Activated T-helper 17 cell treated with anti-CD3 and anti-CD28 coated beads, Interleukin-2, amount 50 U/mL, for 72 hours (primary cell): ENCODE results near the gene RBM4. TPM values are rescaled to one million over a fixed set of nuclear protein-coding genes. Genes with fewer than 3 reads are reported as not detected.

Experiments
- ATAC-seq: fragments of 150-1000 bp; cut with Tn5 transposase; replicated peaks from 2 replicates; pipeline ENCODE4 v1.10.0; 2021; ENCODE audit warnings: mild to moderate bottlenecking, moderate library complexity
- H3K27ac Mint-ChIP-seq: one replicate; pipeline ENCODE4 v1.8.0; 2022; ENCODE audit warnings: mixed read lengths
- H3K27me3 Mint-ChIP-seq: one replicate; pipeline ENCODE4 v1.8.0; 2022; ENCODE audit warnings: mixed read lengths
- H3K36me3 Mint-ChIP-seq: one replicate; pipeline ENCODE4 v1.8.0; 2022; ENCODE audit warnings: low read depth, mild to moderate bottlenecking, mixed read lengths
- H3K4me1 Mint-ChIP-seq: one replicate; pipeline ENCODE4 v1.8.0; 2022; ENCODE audit warnings: mixed read lengths
- H3K4me3 Mint-ChIP-seq: one replicate; pipeline ENCODE4 v1.8.0; 2022; ENCODE audit warnings: mild to moderate bottlenecking, mixed read lengths
- H3K9me3 Mint-ChIP-seq: one replicate; pipeline ENCODE4 v1.8.0; 2022; ENCODE audit warnings: mixed read lengths
- total RNA-seq, 2 donors: library from RNA; stranded (reverse); gene quantifications; one replicate each; pipeline ENCODE4 v1.2.3, GENCODE V29; 2022

Gene RBM4
- total RNA-seq, 2 donors from 2014 or later = 92.4 to 94.0 TPM

GRCh38 chr11:66686100-66686785 is 47.7 kb downstream of the RBM4 start:
- Mint-ChIP-seq H3K4me1 (no peaks in the 10 kb centered on the region), H3K27me3 (no peaks in the 10 kb centered on the region), H3K27ac (no peak overlapping the region), H3K36me3 (no peaks in the 10 kb centered on the region), H3K4me3 (no peak overlapping the region), H3K9me3 (no peaks in the 10 kb centered on the region)
- no peak for ATAC-seq

DNA sequence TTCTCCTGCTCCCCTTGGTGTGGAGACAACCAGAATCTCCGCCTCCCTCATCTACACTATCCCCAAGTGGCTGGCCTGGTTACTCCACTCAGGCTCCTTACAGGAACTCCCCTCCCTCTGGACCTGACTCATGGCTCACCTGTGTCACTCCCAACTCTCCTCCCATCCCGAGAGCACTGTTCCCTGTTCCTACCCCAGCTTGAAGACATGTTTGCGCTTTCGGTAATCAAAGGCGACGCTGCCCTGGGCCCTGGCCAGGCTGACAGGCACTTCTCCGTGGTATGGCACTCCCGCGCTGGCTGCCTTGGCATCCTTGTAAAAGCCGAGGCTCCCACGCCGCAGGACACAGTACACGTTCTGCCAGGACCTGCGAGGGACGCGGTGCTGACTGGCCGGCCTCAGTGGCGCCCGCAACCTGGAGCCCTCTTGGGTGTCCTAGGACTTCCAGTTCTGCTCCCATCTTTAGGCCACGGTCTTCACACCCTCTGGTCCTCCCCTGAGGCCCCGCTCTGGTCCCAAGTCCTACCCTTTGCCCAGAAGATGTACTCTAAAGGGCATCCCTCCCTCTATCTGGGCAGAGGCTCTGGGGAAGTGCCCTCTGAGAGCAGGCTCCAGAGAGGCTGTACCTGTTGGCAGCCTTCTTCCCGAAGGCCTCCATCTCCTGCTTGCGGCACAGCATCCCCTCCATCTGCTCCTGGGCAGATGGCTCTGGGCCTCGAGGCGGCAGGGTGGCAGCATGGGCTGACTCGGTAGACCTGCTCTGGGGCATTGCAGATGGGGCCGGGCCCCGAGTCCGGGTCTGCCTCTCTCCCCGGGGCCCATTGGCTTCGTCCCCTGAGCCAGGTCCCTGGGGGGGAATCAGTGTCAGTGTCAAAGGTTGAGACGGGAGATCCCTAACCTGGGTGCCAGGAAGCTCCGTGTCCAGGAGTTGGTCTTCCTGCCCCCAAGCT is 48.6 kb downstream of the RBM4 start:
- H3K27me3 Mint-ChIP-seq = no peaks in the 10 kb centered on the region
- ATAC-seq = no peak
- H3K27ac Mint-ChIP-seq = no peak overlapping the region
- no peaks in the 10 kb centered on the region for H3K9me3 Mint-ChIP-seq
- no peak overlapping the region for H3K4me3 Mint-ChIP-seq
- H3K36me3 Mint-ChIP-seq = no peaks in the 10 kb centered on the region
- no peaks in the 10 kb centered on the region for H3K4me1 Mint-ChIP-seq

GRCh38 chr11:66687831-66688281 is 49.4 kb downstream of the RBM4 start:
- no peak for ATAC-seq
- Mint-ChIP-seq H3K27ac (no peak overlapping the region), H3K27me3 (no peaks in the 10 kb centered on the region), H3K4me3 (no peak overlapping the region), H3K9me3 (no peaks in the 10 kb centered on the region), H3K36me3 (no peaks in the 10 kb centered on the region), H3K4me1 (no peaks in the 10 kb centered on the region)

GRCh38 chr11:66688561-66689534 is 50.3 kb downstream of the RBM4 start:
- Mint-ChIP-seq H3K27ac (no peak overlapping the region), H3K4me3 (no peak overlapping the region), H3K9me3 (no peaks in the 10 kb centered on the region), H3K4me1 (no peaks in the 10 kb centered on the region), H3K36me3 (no peaks in the 10 kb centered on the region), H3K27me3 (no peaks in the 10 kb centered on the region)
- no peak for ATAC-seq

DNA sequence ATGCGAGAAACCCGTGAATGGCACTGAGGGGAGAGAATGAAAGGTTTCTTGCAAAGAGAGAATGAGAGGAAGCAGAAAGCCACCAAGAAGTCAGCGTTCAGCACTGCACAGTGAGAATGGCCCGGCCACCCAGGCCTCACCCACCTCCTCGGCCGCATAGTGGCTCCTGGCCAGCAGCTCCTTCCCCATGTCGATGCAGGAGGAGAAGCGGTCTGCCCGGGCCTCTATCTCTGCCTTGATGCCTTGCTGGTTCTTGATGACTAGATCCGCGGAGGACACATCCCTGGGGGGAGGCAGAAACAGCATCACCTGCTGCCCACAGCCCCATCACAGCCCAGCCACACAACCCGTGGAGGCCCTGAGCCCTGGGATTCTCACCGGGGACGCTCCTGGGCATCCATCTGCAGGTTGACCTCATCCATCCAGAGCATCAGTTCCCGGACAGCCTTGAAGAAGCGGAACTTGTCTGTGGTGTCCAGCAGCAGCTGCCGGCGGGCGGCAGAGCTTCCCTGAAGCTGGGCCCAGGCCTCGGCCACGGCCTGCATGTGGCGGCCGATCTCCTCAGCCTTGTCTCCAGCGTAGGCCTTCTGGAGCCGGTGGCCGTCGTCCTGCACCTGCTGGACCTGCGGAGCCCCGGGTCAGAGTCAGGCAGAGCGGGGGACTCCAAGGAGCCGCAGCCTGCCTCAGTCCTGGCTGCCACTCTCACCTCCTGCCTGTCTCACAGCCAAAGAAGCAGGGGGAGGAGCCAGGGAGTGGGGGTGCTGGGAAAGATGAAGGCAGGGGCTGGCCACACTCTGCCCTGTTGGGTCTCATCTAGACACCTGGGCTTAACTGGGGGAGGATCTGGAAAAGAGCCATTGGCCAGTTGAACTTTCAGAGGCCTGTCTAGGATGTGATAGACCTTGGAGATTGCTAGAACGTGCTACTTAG is 51.4 kb downstream of the RBM4 start:
- no peaks in the 10 kb centered on the region for H3K36me3 Mint-ChIP-seq
- H3K9me3 Mint-ChIP-seq = no peaks in the 10 kb centered on the region
- no peak for ATAC-seq
- no peaks in the 10 kb centered on the region for H3K27me3 Mint-ChIP-seq
- H3K4me3 Mint-ChIP-seq = no peak overlapping the region
- H3K4me1 Mint-ChIP-seq = no peaks in the 10 kb centered on the region
- no peak overlapping the region for H3K27ac Mint-ChIP-seq

GRCh38 chr11:66691311-66691980 is 52.9 kb downstream of the RBM4 start:
- H3K27ac Mint-ChIP-seq = no peak overlapping the region
- no peak overlapping the region for H3K4me3 Mint-ChIP-seq
- H3K9me3 Mint-ChIP-seq = no peaks in the 10 kb centered on the region
- H3K36me3 Mint-ChIP-seq = no peaks in the 10 kb centered on the region
- no peaks in the 10 kb centered on the region for H3K4me1 Mint-ChIP-seq
- no peak for ATAC-seq
- no peaks in the 10 kb centered on the region for H3K27me3 Mint-ChIP-seq

GRCh38 chr11:66692446-66692845 is 53.9 kb downstream of the RBM4 start:
- no peaks in the 10 kb centered on the region for H3K27me3 Mint-ChIP-seq
- H3K36me3 Mint-ChIP-seq = no peaks in the 10 kb centered on the region
- no peak overlapping the region for H3K27ac Mint-ChIP-seq
- H3K9me3 Mint-ChIP-seq = no peaks in the 10 kb centered on the region
- no peaks in the 10 kb centered on the region for H3K4me1 Mint-ChIP-seq
- no peak for ATAC-seq
- H3K4me3 Mint-ChIP-seq = no peak overlapping the region

GRCh38 chr11:66692871-66693331 is 54.4 kb downstream of the RBM4 start:
- H3K27ac Mint-ChIP-seq = no peak overlapping the region
- no peak overlapping the region for H3K4me3 Mint-ChIP-seq
- no peaks in the 10 kb centered on the region for H3K4me1 Mint-ChIP-seq

DNA sequence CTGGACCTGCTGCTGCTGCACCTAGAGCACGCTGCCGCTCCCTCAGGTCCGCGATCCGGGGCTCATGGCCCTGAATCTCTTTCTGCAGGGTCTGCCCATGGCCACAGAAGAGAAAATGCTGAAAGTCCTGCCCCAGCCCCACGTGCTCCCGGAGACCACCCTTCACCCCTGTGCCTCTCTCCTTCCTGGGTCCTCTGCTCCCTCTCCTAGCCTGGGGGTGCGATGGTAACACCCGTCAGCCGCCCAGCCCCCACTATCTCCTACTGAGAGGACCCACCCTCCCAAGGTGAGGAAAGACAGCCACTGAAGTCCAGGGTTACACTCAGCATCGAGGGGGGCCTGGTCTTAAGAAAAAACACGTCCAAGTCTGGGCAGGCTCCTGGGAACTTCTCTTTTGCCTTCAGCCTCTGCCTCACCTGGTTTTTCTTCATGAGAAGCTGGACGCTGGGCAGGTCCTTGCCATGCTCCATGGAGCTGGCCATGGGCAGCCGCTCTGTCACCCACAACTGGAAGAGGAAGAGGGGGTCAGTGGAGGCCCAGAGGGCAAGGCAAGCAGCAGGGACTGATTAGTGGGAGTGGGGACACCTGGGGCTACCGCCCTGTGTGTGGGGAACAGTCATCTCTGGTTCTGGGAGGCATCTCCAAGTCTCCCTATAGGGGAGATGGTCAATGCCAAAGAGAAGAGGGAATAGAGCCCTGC is 55.0 kb downstream of the RBM4 start:
- H3K27me3 Mint-ChIP-seq = no peaks in the 10 kb centered on the region
- H3K36me3 Mint-ChIP-seq = no peaks in the 10 kb centered on the region
- H3K9me3 Mint-ChIP-seq = no peaks in the 10 kb centered on the region
- no peak overlapping the region for H3K27ac Mint-ChIP-seq
- H3K4me1 Mint-ChIP-seq = no peaks in the 10 kb centered on the region
- ATAC-seq = no peak
- H3K4me3 Mint-ChIP-seq = no peak overlapping the region

More at GRCh38 chr11:66692871-66693331, 54.4 kb downstream of the RBM4 start:
- H3K9me3 Mint-ChIP-seq = no peaks in the 10 kb centered on the region
- no peaks in the 10 kb centered on the region for H3K27me3 Mint-ChIP-seq
- ATAC-seq = no peak
- H3K36me3 Mint-ChIP-seq = no peaks in the 10 kb centered on the region

GRCh38 chr11:66694056-66694410 is 55.5 kb downstream of the RBM4 start:
- no peaks in the 10 kb centered on the region for H3K27me3 Mint-ChIP-seq
- H3K9me3 Mint-ChIP-seq = no peaks in the 10 kb centered on the region
- no peaks in the 10 kb centered on the region for H3K36me3 Mint-ChIP-seq
- H3K4me1 Mint-ChIP-seq = no peaks in the 10 kb centered on the region
- no peak overlapping the region for H3K4me3 Mint-ChIP-seq
- ATAC-seq = no peak
- no peak overlapping the region for H3K27ac Mint-ChIP-seq

- Mint-ChIP-seq H3K4me3 (no peak overlapping the region), H3K9me3 (no peaks in the 10 kb centered on the region), H3K27me3 (no peaks in the 10 kb centered on the region), H3K27ac (no peak overlapping the region), H3K4me1 (no peaks in the 10 kb centered on the region), H3K36me3 (no peaks in the 10 kb centered on the region)
- ATAC-seq = peak; percentile 92
Observed at GRCh38 chr11:66694732-66695207, 56.3 kb downstream of the RBM4 start.
